ENCODE data around the gene FNDC3B.

DNA sequence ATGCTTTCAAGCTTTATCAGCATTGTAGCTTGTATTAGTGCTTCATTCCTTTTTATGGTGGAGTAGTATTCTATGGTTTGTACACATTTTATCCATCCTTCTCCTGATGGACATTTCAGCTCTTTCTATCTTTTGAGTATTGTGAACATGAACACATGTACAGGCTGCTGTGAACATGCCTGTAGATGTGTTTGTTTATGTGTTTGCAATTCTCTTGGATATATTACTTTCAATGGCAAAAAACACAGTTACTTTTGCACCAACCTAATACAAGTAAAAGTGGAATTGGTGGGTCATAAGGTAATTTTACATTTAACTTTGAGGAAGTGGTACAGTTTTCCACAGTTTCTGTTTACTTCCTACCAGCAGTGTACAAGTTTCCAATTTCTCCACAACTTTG lies 180.4 kb downstream of the FNDC3B start:
- TF ChIP-seq CTCF (IDR thresholded peaks at IDR 0.05; ENCODE audit: low read depth, low read length, missing input control) (no peak), JUND (IDR thresholded peaks at IDR 0.05) (no peak), TAF1 (conservative IDR thresholded peaks at IDR 0.05) (no peak), GABPA (IDR thresholded peaks at IDR 0.05 in 1 of 2, conservative IDR thresholded peaks at IDR 0.05 in 1 of 2) (no peak), RAD21 (IDR thresholded peaks at IDR 0.05) (no peak), SP1 (IDR thresholded peaks at IDR 0.05) (no peak), ATF3 (IDR thresholded peaks at IDR 0.05) (no peak), YY1 (IDR thresholded peaks at IDR 0.05) (no peak), EGR1 (IDR thresholded peaks at IDR 0.05; ENCODE audit: low read depth in 2 of 2) (no peak), NR2F2 (IDR thresholded peaks at IDR 0.05) (no peak)
- TF ChIP-seq, protein P1, sequence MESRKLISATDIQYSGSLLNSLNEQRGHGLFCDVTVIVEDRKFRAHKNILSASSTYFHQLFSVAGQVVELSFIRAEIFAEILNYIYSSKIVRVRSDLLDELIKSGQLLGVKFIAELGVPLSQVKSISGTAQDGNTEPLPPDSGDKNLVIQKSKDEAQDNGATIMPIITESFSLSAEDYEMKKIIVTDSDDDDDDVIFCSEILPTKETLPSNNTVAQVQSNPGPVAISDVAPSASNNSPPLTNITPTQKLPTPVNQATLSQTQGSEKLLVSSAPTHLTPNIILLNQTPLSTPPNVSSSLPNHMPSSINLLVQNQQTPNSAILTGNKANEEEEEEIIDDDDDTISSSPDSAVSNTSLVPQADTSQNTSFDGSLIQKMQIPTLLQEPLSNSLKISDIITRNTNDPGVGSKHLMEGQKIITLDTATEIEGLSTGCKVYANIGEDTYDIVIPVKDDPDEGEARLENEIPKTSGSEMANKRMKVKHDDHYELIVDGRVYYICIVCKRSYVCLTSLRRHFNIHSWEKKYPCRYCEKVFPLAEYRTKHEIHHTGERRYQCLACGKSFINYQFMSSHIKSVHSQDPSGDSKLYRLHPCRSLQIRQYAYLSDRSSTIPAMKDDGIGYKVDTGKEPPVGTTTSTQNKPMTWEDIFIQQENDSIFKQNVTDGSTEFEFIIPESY (IDR thresholded peaks at IDR 0.05), result no peak
- TF ChIP-seq, protein P2, sequence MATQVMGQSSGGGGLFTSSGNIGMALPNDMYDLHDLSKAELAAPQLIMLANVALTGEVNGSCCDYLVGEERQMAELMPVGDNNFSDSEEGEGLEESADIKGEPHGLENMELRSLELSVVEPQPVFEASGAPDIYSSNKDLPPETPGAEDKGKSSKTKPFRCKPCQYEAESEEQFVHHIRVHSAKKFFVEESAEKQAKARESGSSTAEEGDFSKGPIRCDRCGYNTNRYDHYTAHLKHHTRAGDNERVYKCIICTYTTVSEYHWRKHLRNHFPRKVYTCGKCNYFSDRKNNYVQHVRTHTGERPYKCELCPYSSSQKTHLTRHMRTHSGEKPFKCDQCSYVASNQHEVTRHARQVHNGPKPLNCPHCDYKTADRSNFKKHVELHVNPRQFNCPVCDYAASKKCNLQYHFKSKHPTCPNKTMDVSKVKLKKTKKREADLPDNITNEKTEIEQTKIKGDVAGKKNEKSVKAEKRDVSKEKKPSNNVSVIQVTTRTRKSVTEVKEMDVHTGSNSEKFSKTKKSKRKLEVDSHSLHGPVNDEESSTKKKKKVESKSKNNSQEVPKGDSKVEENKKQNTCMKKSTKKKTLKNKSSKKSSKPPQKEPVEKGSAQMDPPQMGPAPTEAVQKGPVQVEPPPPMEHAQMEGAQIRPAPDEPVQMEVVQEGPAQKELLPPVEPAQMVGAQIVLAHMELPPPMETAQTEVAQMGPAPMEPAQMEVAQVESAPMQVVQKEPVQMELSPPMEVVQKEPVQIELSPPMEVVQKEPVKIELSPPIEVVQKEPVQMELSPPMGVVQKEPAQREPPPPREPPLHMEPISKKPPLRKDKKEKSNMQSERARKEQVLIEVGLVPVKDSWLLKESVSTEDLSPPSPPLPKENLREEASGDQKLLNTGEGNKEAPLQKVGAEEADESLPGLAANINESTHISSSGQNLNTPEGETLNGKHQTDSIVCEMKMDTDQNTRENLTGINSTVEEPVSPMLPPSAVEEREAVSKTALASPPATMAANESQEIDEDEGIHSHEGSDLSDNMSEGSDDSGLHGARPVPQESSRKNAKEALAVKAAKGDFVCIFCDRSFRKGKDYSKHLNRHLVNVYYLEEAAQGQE (IDR thresholded peaks at IDR 0.05), result no peak
- TF ChIP-seq, protein P3, sequence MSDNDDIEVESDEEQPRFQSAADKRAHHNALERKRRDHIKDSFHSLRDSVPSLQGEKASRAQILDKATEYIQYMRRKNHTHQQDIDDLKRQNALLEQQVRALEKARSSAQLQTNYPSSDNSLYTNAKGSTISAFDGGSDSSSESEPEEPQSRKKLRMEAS (IDR thresholded peaks at IDR 0.05), result no peak

Measured in liver (tissue), 3 donors.